SK-N-SH (cell line): Measurements from ENCODE around the gene ETV3L. TPM values are rescaled to one million over a fixed set of nuclear protein-coding genes. Genes with fewer than 3 reads are reported as not detected.

Experiments
- polyA plus RNA-seq, 3 experiments: library from polyadenylated mRNA; depleted of rRNA; stranded (reverse); fragments of >200 nt; gene quantifications; 2 replicates each; pipeline ENCODE4 v1.2.3, GENCODE V29; 2012

Gene ETV3L
- polyA plus RNA-seq, 1 of the 3 experiments (the other 2 are of a cell fraction) = not detected

Other genes starting within 250 kb of the ETV3L start
- gene INSRR, start 240.7 kb downstream of the ETV3L start, polyA plus RNA-seq (2012; rRNA removed) = 0.20 and 0.63 TPM in 2 replicates
- 0.97 and 3.3 TPM in 2 replicates for gene NTRK1, start 238.9 kb downstream of the ETV3L start, polyA plus RNA-seq (2012; rRNA removed)
- gene PEAR1, start 206.1 kb downstream of the ETV3L start, polyA plus RNA-seq (2012; rRNA removed) = 1.2 and 1.7 TPM in 2 replicates
- gene LRRC71, start 179.2 kb downstream of the ETV3L start, polyA plus RNA-seq (2012; rRNA removed) = 0.03 TPM in 1 of 2 replicates, not detected in the other
- 16.8 and 19.0 TPM in 2 replicates for gene ARHGEF11, start 54.1 kb downstream of the ETV3L start, polyA plus RNA-seq (2012; rRNA removed)
- gene ETV3, start 38.6 kb upstream of the ETV3L start, polyA plus RNA-seq (2012; rRNA removed) = 5.4 and 8.5 TPM in 2 replicates